GM21447 (cell line): ENCODE data around the gene CAT.

Experiments
- ATAC-seq: cut with Tn5 transposase; IDR thresholded peaks from one replicate; pipeline ENCODE4 v1.9.1; 2021; ENCODE audit not compliant: unreplicated experiment

The CAT gene

DNA sequence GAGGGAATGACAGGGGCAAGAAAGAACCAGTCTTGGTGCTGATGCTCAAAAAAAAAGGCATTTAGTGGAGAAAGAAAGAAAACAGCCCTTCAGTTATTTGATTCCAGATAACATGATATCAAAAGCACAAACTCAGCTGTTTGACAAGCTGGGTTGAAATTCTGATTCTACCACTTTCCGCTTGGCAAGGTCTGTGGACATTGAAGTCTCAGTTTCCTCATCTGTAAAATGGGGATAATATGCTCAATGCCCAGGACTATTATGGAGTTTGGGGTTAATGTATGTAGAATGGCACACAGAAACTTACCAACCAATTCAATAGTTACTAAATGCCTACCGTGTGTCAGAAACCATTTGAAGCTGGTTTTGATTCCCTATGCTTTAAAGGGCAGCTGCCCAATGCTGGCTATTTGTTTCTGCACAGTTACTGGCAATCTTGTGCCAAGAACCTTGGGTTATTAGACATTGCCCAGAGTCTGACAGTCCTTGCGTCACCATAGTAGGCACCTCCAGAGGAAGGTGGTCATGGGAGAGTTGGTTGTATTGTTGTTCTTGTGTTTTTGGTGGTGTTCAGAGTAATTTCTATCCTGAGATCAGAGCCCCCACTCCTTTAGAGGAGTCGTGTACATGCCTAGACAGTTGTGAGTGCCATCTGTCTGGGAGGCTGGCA lies 55.3 kb downstream of the CAT start:
- no peak for ATAC-seq

DNA sequence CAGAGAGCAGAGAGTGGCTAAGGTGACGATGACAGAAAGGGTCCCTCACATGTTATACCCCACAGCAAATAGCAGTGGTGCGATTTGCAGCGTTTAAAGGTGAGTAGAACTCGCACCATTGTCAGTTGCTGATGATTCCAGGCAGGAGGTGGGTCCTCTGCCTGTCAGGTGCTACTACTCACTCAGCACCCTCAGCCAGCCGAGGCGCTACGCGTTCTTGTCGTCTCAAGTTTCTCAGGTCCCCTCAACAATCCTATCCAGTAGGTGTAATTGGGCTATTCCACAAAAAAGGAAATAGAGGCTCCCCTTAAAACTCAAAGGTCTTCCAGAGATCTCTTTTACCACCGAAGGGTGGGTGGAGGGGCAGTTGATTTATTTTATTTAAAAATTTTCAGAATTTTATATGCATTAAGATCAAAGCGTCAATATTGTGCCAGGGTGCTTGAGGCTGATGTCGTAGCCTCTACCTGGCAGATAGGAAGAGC lies 56.5 kb downstream of the CAT start:
- ATAC-seq = no peak

DNA sequence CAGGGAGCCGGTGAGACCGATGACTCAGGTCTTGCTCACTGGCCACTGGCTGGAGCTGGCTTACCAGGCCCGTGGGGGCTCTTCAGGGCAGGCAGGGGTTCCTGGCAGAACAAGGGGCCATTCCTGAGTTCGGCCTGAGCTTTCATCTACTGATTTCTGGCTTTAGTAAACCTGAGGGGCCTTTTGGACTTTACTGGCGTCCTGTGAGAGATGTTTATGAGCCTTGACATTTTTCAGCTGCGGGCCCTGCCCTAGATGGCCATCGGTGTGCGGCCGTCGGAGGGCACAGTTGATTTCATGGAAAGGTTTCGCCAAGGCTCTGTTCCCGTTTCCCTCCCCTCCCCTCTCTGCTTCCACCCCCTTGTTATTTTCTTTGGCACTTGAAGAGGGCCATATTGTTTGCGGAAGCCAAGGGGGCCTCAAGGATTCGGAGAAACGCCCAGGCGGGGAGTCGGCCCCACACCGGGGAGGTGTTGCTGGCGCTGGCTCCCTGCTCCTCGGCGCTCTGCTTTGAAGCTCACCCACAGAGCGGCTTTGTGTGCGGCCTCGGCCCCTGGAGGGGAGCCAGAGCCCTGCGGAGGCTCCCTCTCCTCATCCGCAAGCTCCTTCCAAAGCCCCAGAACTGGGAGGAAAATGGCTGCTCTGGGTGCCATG lies 57.1 kb downstream of the CAT start:
- ATAC-seq = no peak

DNA sequence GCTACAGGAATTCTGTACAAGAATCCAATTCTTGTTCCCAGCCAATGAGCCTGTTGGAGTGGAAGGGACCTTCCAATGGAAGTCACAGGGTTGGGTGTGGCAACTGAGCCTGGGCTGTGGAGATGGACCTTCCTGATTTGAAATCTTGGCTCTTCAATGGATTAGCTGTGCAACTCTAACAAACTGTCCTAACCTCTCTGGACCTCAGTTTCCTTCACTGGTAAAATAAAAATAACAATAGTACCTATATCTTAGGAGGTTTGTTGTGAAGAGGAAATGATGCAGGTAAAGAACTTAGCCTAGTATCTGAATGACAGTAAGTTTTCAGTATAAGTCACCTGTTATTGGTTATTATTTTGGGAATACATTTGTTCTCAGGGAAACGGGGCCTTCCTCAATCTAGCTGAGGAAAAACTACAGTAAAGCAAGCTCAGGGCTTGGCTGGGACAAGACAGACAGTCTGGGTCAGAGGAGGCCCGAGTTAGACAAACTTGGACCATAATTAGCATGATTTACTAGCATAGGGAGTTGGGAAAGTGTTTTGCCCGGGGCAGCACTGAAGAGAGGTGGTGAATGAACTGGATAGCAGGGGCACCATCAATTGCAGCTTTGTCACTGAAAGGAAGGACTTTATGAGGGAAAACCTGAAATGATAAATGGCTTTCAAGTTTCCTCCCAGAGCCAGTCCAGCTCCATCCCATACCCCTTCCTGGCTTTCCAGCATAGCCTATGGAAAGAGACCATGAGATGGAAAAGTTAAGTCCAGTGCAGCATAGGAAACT lies 61.2 kb downstream of the CAT start:
- no peak for ATAC-seq

DNA sequence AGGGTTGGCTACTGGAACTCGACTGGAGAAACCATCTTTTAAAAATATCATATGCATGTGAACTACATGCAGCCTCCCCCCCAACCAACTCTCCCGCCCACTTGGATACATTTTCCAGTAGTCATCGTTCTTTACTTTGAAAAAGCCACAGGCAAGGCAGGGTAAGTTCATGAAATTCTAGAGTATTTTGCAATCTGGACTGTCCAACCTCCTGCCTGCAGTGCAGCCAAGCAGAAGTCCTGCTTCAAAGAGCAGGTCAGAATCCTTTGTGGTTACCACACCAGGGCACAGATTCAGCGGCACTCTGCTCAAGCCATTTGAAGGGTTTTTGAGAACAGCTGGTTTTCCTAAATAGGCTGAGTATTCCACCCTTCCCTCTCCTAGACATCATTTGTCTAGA lies 62.8 kb downstream of the CAT start:
- ATAC-seq = no peak

DNA sequence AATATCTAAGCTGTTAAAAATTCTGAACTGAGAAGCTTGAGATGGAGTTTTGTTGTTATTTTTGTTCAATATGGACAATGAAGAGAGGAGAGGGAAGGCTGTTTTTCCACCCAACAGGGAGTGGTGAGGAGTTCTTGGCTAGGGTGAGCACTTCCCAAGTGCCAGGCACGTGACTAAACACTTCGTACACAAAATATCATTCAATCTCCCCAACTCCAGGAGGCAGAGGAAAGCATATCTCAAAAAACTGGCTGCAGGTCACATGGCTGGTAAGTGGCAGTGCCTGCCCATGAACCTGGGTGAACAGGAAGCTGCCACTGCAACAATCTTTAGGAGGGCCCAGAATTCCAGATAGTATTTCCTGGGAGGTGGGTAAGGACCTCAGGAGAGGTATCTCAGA lies 63.2 kb downstream of the CAT start:
- no peak for ATAC-seq

DNA sequence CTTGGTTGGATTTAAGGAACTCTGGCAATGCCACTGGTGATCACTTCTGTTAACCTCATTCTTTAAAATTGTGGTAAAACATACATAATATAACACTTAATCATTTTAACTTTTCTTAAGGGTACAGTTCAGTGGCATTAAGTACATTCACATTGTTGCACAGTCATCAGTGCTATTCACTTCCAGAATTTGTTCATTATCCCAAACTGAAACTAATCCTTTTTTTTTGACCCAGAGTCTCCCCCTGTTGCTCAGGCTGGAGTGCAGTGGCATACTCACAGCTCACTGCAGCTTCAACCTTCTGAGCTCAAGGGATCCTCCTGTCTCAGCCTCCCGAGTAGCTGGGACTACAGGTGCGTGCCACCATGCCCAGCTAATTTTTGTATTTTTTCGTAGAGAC lies 64.2 kb downstream of the CAT start:
- no peak for ATAC-seq

DNA sequence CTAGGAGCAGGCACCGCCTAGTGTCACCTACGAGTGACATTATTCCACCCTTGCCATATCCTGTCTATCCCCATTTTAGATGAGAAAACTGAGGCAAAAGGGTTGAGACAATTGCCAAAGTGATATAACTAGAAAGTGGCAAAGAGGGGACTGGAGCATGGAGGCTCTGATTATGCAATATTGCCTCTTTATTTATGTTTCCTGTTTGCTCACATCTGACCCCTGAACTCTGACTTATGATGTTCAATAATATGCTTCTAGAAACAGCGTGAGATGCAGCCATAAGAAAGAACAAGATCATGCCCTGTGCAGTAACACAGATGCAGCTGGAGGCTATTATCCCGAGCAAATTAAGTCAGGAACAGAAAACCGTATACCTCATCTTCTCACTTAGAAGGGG lies 67.1 kb downstream of the CAT start:
- ATAC-seq = no peak

DNA sequence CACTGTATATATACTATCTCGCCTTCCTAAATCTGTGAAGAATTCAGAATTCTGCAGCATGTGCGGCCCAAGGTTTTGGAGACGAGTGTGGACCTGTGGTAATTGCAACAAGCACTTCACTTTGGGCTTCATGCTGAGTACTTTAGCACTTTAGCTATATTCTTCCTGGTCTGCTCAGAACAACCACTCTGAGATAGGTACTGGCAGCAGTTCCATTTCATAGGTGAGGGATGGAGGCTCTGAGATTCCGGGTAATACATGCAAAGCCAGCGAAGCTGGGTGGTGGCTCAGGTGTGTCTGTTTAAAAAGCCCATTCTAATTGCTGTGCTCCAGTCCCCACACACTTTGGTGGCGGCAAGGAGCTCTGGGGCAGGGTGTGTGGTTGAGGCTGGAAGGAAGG lies 68.4 kb downstream of the CAT start:
- ATAC-seq = no peak

DNA sequence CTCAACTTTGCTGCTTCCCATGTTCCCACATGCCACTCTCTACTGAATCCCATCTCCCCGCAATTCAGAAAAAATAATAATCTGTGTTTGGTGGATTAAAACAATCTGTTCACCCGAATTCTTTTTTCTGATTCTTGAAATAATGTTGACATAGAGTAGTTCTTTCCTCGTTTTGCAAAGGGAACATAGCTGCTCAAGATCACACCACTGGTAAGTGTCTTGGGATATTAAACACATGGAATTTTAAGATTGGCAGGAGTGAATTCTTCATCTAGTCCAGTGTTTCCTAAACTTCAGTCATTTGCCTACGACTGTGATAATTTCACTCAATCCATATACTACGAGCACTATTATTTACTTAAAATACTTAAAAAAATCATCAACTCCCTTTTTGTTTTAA lies 68.9 kb downstream of the CAT start:
- no peak for ATAC-seq

DNA sequence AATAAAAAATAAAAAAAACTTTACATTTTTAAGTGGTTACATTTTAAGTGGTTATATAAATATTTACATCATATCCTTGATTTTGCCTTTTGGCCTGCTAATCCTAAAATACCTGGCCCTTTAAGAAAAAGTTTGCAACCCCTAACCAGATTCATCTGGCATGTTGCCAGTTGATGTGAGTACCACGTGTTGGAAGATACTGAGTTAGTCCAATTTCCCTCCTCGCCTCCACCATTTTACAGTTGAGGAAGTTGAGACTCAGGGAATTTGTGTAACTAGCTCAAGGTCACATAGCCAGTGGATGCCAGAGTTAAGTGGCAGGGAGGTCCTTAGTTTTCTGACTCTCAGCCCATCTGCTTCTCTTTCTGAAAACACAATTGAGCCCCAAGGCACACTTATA lies 69.8 kb downstream of the CAT start:
- no peak for ATAC-seq

DNA sequence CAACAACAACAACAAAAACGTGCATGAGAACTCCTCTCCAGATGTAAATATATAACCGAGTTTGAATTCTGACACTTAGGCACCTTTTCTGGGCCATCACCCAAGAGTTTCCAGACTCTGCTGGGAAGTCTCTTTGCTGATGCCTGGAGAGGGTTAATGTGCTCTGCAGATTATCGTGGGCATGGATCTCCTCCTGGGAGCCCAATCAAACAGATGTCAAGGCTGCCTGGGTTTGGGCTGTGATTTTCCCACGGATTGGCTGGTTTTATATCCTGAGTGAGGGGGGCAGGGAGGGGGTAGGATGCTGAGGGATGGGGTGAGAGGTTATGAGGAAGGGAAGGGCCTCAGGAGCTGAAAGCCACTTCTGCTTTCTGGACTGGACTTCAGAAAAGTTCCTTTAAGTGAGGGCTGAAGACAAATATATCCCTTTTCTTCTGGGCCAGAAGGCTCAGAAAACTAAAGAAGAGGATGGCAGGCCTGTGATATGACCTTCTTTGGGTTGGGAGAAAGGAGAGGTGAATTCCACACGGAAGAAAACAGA lies 70.7 kb downstream of the CAT start:
- ATAC-seq = no peak

DNA sequence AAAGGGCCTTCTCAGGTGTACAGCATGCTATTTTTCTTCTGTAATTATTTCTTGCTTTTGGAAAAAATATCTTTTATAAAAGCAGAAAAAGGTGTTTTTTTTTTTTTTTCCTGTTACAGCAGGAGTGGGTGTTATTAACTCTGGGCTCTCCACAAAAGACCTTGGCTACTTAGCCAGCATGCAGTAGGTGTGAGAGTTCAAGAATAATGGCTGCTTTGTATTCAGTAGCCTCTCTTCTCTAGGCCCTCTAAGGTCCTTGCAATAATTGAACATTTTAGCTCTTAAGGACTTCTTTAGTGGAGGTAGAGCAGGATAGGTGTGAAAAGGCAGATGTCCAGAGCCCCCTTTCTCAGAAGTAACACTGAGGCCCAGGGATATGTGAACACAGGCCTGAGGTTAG lies 71.5 kb downstream of the CAT start:
- ATAC-seq = no peak

DNA sequence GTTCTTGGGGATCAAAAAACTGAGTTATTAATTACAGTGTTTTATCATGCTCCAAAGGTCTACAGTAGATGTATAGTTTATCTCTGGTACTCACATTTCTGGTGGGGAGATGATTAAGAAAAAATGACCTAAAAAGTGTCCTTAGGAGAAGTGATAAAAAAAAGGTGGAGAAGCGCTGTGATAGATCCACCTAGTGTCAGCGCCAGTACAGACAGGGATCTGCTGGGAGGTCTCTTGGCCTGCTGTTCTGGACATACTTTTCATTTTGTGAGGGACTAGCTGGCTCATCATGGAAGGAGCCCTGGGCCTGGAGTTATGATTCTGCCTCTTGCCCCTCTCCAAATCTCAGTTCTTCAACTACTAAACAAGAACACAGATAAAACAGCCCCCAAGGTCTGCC lies 71.9 kb downstream of the CAT start:
- ATAC-seq = no peak

DNA sequence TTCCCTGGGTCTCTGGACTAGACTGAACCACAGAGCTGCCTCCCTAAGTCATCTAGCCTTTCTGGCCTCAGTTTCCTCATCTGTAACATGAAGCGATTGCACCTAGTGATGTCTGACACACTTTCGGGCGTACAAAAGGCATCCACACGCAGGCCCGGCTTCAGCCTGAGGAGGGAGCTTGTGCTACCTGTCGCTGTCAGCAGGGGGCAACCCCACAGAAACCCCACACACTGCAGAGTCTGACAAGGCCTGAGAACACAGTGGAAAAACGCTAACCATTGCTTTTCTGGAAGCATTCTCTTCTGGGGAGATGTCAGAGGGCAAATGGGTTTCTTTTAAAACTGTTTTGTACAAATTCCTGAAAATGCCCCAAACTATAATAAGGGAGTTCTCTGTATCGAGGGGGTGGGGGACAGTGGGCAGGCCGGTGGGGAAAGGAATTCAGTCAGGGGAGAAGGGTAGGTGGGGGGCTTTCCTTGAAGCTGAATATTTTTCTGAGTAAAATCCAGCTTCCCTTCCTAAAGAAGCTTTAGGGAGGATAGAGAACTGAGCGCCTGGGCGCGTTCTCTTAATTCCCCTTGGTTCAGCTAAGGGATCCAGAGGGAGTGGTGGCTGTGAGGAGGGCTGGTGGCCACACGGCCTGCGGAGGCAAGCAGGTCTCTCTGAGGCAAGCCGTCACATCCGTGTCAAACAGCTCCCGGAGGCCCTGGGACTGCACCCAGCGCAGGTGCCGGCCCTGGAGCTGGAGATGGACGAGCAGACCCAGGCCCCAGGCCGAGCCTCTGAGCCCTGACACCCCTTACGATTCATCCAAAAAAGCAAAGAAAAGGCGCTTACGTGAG lies 74.3 kb downstream of the CAT start:
- ATAC-seq = peak; percentile 53

DNA sequence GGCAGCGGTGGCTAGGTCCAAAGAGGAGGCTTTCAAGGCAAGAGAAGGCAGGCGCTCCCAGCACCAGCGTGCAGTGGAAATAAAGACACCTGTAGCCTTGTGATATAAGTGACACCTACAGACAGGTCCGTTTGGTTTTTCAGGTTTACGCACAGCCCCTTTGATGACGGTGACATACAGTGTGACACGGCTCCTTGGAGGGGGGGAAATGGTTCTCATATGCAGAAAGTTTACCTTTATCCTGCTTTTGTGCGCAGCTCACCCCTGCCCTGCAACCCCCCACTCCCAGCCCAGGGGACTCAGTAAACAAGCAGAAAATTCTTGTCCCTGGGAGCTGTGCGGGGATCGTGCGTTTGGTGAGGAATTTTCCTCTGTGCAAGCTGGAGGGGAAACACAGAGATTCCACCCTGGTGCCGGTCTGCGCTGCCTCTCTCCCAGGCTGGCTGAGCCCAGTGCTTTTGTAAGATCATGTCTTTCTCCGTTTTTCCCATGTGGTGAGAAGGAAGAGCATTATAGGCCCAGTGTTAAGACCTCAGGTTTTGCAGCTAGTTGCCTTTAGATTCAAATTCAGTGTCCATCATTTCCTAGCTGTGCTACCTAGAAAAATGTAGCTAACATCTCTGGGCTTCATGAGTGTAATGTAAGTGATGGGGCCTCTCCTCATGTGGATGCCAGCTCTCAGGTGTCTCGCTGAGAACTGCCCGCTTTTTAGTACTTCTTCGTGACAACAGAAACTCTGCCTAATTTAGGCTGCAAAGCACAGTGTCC lies 75.1 kb downstream of the CAT start, which contains the start of gene ELF5:
TSS of gene ELF5 (minus strand) at position 113 of the 768 bp plus-strand sequence. CDS start 8,045 bp downstream, outside the sequence.
- no peak for ATAC-seq

DNA sequence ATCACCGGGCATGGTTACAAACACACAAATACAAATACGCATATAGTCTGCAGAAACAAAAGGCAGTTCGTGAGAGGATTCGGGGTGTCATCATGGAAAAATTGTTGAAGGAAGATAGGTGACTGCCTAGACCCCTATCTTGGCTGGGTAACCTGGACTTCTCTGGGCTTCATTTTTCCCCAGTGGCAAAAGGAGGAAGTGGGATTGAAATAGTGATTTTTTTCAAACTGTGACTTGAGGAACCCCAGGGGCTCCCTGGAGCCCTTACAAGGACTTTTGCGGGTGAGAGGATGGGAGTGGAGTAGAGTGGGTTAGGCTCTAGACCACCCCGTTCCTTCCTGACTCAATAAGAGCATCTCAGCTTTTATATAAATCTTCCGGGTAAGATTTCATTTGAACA lies 75.9 kb downstream of the CAT start:
- ATAC-seq = no peak

DNA sequence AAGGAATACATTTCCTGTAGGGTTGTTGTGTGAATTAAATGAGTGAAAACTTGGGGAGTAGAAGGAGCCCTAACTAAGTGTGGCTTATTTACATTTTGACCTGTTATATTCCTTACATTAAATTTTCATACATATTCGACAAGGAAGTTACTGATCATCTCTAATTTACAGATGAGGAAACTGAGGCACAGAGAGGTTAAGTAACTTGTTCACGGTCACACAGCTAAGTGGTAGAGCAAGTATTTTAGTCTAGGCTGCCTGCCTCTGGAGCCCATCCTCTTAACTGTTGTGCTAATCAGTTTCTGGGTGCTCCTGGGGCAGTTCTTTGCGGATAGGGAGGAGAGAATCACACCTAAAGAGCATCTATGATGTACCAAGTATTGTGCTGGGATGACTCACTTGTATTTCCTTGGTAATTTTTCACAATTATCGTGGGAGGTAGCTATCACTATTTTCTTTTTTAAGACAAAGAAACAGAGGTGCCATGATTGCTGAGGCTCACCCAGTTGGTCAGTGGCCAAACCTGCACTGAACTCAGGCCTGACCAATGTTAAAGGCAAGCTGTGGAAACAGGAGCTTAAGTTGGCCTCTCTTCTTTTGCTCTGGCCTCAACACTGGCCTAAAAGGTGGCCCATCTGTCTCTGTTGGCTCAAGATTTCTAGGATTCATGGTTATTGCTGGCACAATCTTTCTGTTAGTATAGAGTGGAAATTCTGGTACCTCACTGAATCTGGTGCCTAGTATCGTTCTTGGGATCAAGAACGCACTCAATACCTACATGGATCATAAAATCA lies 77.7 kb downstream of the CAT start:
- ATAC-seq = no peak

DNA sequence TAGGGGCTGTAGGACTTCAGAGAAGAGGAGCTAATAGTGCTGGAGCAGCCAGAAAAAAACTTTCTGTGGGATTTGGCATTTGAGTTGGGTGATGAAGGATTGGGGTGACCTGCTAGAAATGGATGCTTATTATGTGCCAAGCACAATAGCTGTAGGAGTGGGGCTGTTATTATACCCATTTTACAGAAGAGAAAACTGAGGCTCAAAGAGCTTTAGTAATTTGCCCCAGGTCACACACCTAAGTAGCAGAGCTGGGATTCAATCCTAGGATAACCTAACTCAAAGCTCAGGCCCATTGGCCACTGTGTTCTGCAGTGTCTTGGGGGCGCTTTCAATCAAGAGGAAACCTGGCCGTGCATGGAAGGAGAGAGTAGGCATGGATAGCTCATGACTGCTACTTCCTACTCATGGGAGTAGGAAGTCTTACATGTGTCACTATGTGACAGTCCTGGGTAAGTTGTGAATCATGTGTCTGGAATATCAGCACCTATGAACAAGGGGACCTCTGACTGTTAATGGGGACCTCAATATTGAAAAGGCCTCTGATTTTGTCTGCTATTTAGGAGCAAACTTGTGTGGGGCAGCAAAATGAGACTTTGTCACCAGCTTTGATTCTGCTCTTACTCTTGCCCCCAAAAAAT lies 81.0 kb downstream of the CAT start:
- ATAC-seq = no peak
